MV-4-11 (cell line): ENCODE data around the gene PLAC8.
"Not testable (repeated sequence)": the region's sequence is repeated elsewhere in the genome, so short reads cannot be mapped to it uniquely, and the experiment has no call there.

Experiments used
- DNase-seq: peaks from one replicate; lab custom pipeline; 2025; lab: John Stamatoyannopoulos, UW

Gene PLAC8

DNA sequence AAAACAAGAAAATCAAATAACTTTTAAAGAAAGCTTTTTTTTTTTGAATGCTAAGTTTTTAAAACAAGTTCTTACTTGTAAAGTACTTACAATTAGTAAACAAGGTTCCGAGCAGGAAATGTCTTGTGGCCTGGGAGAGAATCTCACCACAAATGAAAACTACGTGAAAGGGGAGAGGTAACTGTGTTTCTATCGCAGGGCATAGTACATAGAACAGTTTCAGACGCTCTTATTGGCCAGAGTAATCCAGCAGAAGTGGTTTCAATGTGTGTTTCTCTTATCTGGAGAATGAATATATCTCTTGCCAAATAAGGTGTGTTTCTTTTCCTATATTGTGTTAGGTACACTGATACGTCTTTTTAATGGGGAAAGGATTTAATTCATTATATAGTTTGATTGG is at the start of gene PLAC8:
Gene PLAC8, minus strand, starts transcription at position 154 of the 400 bp plus-strand sequence. CDS start 6,808 bp downstream, outside the sequence.
- DNase-seq: peak; percentile 91

- no peak for DNase-seq
These were observed 38.9 kb upstream of the PLAC8 start for GRCh38 chr4:83153417-83153816.

DNA sequence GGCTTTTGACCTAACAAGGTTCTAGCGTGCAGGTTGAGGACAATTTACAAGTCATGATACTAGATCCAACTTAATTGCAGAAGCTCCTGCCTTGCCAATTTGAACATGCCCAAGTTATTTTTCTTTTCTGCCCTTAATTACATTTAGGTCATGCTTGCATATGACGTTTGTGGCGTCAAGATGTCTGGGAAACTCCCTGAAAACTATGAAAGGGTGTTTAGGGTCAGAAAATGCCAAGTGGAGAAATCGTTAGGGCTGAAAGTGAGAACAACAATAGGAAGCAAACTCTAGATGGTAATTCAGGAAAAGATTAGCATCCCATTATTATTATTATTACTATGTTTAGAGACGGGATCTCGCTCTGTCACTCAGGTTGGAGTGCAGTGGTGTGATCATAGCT is 38.2 kb upstream of the PLAC8 start:
- DNase-seq: no peak

DNA sequence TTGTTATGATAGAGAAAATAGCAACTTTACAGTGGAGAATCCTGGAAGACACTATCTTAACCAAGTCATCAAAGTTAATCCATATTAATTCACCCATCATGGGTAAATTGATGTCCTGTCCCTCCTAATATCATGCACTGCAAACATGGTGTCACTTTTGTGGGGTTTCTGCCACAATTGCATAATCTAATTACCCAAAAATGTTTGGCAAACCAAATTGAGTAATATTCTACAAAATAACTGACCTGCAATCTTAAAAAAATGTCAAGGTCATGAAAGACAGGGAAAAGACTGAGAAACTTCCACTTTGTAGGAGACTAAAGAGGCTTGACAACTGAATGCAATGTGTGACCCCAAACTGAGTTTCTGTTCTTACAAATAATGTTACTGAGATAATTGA is 37.1 kb upstream of the PLAC8 start:
- DNase-seq: no peak

- DNase-seq: no peak
These were observed 36.3 kb upstream of the PLAC8 start for GRCh38 chr4:83150653-83151330.

DNA sequence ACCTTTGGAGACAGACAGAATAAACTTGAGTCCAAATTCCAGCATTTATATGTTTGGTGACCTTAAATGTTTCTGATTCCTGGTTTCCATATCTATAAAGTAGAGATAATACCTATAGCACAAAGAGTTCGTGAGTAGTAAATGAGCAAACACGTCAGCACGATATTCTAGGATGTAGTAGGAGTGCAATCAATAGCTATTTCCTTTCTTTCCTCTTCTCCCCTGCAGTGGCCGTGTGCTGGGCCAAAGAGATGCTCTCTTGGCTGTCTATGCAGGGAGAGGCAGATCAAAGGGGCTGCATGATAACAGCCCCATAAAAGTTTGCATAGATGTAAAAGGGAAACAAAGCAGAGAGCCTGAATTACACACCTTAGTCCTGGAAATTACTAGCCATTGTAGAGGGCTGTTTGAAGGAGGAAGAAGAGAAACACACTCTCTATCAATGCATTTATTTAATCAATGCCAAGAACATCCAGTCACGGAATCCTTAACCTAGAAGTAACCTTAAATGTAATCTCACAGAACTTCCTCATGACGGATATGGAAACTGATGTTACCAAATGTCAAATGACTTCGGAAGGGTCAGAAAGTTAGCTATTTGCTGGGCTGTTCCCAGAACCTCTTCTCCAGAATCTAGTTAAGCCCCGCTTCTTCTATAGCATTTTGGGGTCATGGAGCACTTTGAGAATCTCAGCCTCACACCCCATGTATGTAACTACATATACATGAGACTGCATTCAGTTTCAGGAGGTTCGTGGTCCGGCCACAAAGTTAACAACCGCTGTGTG is 35.5 kb upstream of the PLAC8 start:
- peak; percentile 73 for DNase-seq

- DNase-seq: no peak
These were observed 32.3 kb upstream of the PLAC8 start for GRCh38 chr4:83146841-83147240.

DNA sequence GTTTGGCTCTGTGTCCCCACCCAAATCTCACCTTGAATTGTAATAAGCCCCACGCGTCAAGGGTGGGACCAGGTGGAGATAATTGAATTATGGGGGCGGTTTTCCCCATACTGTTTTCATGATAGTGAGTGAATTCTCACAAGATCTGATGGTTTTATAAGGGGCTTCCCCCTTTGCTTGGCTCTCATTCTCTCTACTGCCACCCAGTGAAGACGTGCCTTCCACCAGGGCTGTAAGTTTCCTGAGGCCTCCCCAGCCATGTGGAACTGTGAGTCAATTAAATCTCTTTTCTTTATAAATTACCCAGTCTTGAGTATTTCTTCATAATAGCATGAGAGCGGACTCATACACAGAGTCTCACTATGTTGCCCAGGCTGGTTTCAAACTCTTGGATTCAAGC is 31.2 kb upstream of the PLAC8 start:
- DNase-seq: not testable (repeated sequence)

GRCh38 chr4:83139514-83140156 is 25.1 kb upstream of the PLAC8 start:
- DNase-seq: no peak

DNA sequence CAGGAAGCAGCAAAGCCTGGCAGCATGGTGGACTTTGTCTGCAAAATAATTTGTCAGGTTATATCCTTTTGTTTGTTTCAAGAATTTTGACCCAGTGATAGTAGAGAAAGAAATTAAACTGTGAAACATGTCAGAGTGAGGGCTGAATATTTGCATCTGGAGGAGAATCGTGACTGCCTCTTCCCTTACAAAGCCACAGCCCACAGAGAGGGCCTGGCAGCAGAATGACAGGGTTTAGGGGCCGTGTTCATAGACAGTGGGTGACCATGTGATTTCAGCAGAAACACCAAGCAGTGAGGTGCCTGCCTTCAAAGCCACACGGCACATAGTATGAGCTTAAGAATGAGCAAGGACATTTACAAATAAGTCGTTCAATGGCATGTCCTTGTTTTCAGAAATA is 24.4 kb upstream of the PLAC8 start:
- peak; percentile 45 for DNase-seq

- DNase-seq: no peak
These were observed 17.5 kb upstream of the PLAC8 start for GRCh38 chr4:83132065-83132464.

GRCh38 chr4:83129264-83129663 is 14.7 kb upstream of the PLAC8 start:
- no peak for DNase-seq

- peak; percentile 96 for DNase-seq
These were observed 13.9 kb upstream of the PLAC8 start for GRCh38 chr4:83128240-83128929.

DNA sequence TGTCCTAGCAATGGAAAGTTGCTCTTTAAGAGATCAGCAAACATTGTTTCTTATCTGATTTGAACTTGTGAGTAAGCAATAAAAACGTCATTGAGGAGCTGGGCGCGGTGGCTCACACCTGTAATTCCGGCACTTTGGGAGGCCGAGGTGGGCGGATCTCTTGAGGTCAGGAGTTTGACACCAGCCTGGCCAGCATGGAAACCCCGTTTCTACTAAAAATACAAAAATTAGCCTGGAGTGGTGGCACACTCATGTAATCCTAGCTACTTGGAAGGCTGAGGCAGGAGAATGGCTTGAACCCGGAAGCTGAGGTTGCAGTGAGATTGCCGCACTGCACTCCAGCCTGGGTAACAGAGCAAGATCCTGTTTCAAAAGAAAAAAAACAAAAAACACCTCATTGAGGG is 11.2 kb upstream of the PLAC8 start:
- DNase-seq: peak; percentile 84

GRCh38 chr4:83124111-83124780 is 9.7 kb upstream of the PLAC8 start:
- DNase-seq: peak; percentile 100

- DNase-seq: no peak
These were observed 6.7 kb upstream of the PLAC8 start for GRCh38 chr4:83121246-83121645.

DNA sequence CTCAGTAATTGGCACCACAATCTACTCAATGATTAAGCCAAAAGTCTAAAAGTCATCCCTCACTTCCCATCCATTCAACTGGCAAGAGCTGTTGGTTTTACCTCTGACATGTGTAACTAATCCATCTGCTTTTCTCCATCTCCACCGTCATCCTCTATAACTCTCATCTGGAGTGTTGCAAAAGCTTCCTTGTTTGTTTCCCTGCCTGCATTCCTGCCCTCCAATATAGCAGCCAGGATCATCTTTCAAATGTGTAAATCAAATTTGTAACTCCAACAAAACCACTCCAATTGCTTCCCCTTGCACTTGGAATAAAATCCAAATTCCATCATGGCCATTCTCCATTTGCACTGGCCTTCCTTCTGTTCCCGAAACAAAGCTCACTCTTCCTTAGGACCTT is 4.3 kb upstream of the PLAC8 start:
- no peak for DNase-seq

DNA sequence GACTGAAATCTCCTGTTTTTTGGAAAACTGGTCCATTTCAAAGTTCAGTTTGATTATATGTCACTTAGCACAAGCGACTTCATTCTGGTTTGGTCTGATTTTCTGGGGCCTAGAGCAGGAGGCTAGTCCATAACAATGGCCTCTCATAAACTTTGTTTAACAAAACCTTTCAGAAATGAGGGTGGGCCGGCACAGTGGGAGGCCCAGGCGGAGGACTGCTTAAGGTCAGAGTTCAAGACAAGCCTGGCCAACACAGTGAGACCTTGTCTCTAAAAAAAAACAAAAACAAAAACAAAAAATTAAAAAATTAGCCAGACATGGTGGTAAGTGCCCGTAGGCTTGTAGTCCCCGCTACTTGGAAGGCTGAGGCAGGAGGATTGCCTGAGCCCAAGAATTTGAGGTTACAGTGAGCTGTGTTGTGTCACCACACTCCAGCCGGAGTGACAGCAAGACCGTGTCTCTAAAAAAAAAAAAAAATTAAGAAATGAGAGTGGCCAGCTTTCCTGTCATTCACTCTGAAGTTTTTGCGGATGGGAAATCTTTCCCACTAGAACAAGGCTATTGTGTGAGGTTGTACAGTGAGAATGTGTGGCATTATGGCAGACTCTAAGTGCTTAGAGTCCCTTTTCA is 1.2 kb upstream of the PLAC8 start:
- DNase-seq: peak; percentile 91

DNA sequence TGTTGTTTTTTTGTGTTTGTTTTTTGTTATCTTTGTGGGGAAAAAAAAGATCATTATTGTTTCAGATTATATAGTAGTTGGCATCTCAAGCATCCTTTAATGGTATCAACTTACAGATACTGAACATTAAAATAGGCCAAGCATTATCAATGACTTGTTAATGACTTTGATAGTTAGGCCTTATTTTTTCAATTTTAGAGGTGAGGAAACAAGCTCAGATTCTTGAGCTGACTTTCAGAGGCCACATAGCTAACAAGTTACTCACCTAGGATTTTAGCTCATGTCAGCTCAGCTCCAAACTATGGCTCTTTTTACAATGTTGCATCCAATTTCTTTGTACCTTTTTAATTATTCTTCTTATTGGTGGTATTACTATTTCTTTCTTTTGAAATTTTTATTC is 471 bp upstream of the PLAC8 start:
- no peak for DNase-seq

- peak; percentile 69 for DNase-seq
These were observed 1.1 kb downstream of the PLAC8 start for GRCh38 chr4:83113429-83113786.

GRCh38 chr4:83112678-83113428 is 1.7 kb downstream of the PLAC8 start:
- DNase-seq: peak; percentile 65
